ENCODE results near the gene AGAP1.

DNA sequence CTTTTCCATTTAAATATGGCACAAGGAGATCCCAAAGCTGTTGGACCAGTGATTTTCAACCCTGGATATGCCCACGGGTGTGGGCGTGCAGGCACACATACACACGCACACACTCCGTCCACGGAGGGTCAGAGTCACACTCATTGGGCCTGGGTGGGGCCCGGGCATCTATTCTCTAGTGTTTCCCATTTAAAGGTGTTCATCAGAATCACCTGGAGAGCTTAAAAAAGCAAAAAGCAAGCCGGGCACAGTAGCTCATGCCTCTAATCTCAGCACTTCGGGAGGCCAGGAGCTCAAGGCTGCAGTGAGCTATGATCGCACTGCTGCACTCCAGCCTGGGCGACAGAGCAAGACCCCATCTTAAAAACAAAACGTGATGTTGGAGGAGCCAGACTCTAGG is 345.4 kb downstream of the AGAP1 start:
- TF ChIP-seq, protein P1, sequence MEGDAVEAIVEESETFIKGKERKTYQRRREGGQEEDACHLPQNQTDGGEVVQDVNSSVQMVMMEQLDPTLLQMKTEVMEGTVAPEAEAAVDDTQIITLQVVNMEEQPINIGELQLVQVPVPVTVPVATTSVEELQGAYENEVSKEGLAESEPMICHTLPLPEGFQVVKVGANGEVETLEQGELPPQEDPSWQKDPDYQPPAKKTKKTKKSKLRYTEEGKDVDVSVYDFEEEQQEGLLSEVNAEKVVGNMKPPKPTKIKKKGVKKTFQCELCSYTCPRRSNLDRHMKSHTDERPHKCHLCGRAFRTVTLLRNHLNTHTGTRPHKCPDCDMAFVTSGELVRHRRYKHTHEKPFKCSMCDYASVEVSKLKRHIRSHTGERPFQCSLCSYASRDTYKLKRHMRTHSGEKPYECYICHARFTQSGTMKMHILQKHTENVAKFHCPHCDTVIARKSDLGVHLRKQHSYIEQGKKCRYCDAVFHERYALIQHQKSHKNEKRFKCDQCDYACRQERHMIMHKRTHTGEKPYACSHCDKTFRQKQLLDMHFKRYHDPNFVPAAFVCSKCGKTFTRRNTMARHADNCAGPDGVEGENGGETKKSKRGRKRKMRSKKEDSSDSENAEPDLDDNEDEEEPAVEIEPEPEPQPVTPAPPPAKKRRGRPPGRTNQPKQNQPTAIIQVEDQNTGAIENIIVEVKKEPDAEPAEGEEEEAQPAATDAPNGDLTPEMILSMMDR (IDR thresholded peaks at IDR 0.05 in 8 of 11, conservative IDR thresholded peaks at IDR 0.05 in 3 of 11), result no peak
- no peak for TF ChIP-seq POLR2A (IDR thresholded peaks at IDR 0.05)

Measured in spleen (tissue), 7 donors.